CMK (cell line): ENCODE data around the gene HNRNPCL4.
"Not testable (repeated sequence)": the region's sequence is repeated elsewhere in the genome, so short reads cannot be mapped to it uniquely, and the experiment has no call there.

Source experiments
- DNase-seq: peaks from one replicate; pipeline ENCODE4 v3.0.0-alpha.2; 2010; ENCODE audit warnings: low read depth

The HNRNPCL4 gene

GRCh38 chr1:13165531-13165930, at the start of gene HNRNPCL4:
Gene HNRNPCL4 (minus strand): TSS chr1:13165631. CDS start chr1:13165467, 164 bp downstream.
- not testable (repeated sequence) for DNase-seq

- not testable (repeated sequence) for DNase-seq
Observed at GRCh38 chr1:13208712-13209111, 43.3 kb upstream of the HNRNPCL4 start.

GRCh38 chr1:13201309-13201708, 35.9 kb upstream of the HNRNPCL4 start, which contains the start of gene PRAMEF13:
Gene PRAMEF13 (minus strand): TSS chr1:13201409. CDS start chr1:13199589, 1,820 bp downstream.
- not testable (repeated sequence) for DNase-seq

GRCh38 chr1:13171548-13171947, 6.1 kb upstream of the HNRNPCL4 start, which contains the start of gene PRAMEF9:
Gene PRAMEF9 (plus strand): TSS chr1:13171848. CDS start chr1:13175281, 3,433 bp downstream.
- DNase-seq = not testable (repeated sequence)

- not testable (repeated sequence) for DNase-seq
Observed at GRCh38 chr1:13155909-13156308, 9.5 kb downstream of the HNRNPCL4 start, which contains the start of gene PRAMEF26. Gene PRAMEF26 (minus strand): TSS chr1:13156009. CDS start chr1:13153095, 2,914 bp downstream.

GRCh38 chr1:13116754-13117153, 48.7 kb downstream of the HNRNPCL4 start, which contains the start of gene HNRNPCL2:
Gene HNRNPCL2 (minus strand): TSS chr1:13116854. CDS start chr1:13116400, 454 bp downstream.
- DNase-seq = not testable (repeated sequence)
